WTC11 (cell line): Measurements from ENCODE around the gene SPEM3.

ENCODE experiments used
- CREB1 ChIP-seq: sonication (generic); formaldehyde crosslinking; IDR thresholded peaks from 2 replicates; pipeline ENCODE4 v1.8.0; 2023; ENCODE audit warnings: mild to moderate bottlenecking, missing genetic modification reagents
- MXD4 ChIP-seq: fragments of 250-450 bp; sonication (Bioruptor Pico); IDR thresholded peaks from 2 replicates; pipeline ENCODE4 v1.8.0; 2021; ENCODE audit warnings: mild to moderate bottlenecking, moderate library complexity, borderline replicate concordance
- ZNF263 ChIP-seq: sonication (generic); formaldehyde crosslinking; IDR thresholded peaks from 2 replicates; pipeline ENCODE4 v1.8.1; 2022; ENCODE audit warnings: low read depth, mild to moderate bottlenecking, moderate library complexity, missing genetic modification reagents
- TF ChIP-seq, protein P1 (sequence below): fragments of 200-600 bp; IDR thresholded peaks from 2 replicates; pipeline ENCODE4 v1.8.0; 2022; ENCODE audit warnings: antibody characterized with exemption
- TF ChIP-seq, protein P2 (sequence below): sonication (generic); formaldehyde crosslinking; IDR thresholded peaks from 2 replicates; pipeline ENCODE4 v1.8.0; 2022; ENCODE audit warnings: mild to moderate bottlenecking, missing genetic modification reagents

DNA sequence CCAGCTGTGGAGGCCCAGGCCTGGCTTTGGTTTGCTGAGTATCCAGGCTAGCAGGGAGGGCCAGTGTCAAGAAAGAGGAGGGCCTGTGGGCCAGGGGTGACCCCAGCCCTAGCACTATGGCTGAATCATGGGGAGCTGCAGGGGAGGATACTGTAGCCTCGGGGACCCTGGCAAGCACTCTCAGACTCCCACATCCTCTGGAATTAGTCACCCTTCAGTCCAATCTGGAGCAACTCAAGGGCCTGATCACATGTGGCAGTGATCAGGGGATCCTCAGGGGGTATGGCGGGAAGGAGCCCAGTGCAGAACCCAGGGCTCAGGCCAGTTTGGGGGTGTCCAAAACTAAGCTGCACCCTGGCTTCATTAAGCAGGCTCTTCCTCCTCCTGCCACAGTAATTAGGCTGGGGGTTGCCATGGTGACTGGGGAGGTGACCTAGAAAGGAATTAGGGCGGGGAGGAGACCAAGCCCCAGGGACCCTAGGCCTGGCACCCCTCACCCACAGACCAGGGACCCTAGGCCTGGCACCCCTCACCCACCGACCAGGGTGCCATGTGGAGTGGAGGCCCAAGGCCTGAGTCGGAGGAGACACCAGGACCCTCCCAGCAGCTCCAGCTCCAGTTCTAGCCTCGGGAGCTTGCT lies 15.2 kb upstream of the SPEM3 start:
- TF ChIP-seq ZNF263 (CRISPR knock-in tag): no peak
- TF ChIP-seq, protein P1, sequence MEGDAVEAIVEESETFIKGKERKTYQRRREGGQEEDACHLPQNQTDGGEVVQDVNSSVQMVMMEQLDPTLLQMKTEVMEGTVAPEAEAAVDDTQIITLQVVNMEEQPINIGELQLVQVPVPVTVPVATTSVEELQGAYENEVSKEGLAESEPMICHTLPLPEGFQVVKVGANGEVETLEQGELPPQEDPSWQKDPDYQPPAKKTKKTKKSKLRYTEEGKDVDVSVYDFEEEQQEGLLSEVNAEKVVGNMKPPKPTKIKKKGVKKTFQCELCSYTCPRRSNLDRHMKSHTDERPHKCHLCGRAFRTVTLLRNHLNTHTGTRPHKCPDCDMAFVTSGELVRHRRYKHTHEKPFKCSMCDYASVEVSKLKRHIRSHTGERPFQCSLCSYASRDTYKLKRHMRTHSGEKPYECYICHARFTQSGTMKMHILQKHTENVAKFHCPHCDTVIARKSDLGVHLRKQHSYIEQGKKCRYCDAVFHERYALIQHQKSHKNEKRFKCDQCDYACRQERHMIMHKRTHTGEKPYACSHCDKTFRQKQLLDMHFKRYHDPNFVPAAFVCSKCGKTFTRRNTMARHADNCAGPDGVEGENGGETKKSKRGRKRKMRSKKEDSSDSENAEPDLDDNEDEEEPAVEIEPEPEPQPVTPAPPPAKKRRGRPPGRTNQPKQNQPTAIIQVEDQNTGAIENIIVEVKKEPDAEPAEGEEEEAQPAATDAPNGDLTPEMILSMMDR: no peak
- no peak for TF ChIP-seq CREB1
- TF ChIP-seq, protein P2, sequence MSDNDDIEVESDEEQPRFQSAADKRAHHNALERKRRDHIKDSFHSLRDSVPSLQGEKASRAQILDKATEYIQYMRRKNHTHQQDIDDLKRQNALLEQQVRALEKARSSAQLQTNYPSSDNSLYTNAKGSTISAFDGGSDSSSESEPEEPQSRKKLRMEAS (CRISPR knock-in tag): no peak
- TF ChIP-seq MXD4 (CRISPR knock-in tag): no peak
